GM18907 (cell line): Measurements from ENCODE around the gene CHML.

Source experiments
- ATAC-seq: cut with Tn5 transposase; IDR thresholded peaks from one replicate; pipeline ENCODE4 v1.9.1; 2021; ENCODE audit warnings: mild to moderate bottlenecking, moderate library complexity; ENCODE audit not compliant: unreplicated experiment

The CHML gene

GRCh38 chr1:241622669-241623068 is 17.5 kb downstream of the CHML start:
- ATAC-seq: no peak

GRCh38 chr1:241617426-241617825 is 22.7 kb downstream of the CHML start:
- ATAC-seq: no peak

GRCh38 chr1:241615043-241615974 is 24.9 kb downstream of the CHML start:
- ATAC-seq: no peak

- no peak for ATAC-seq
These were observed 25.6 kb downstream of the CHML start for GRCh38 chr1:241614572-241614971.

- ATAC-seq: no peak
These were observed 26.0 kb downstream of the CHML start for GRCh38 chr1:241614144-241614543.

GRCh38 chr1:241612533-241613477 is 27.4 kb downstream of the CHML start:
- no peak for ATAC-seq

GRCh38 chr1:241611736-241612135 is 28.4 kb downstream of the CHML start:
- ATAC-seq: no peak

- peak; percentile 94 for ATAC-seq
These were observed 29.1 kb downstream of the CHML start for GRCh38 chr1:241611063-241611462.

- no peak for ATAC-seq
These were observed 29.9 kb downstream of the CHML start for GRCh38 chr1:241610056-241610815.

- no peak for ATAC-seq
These were observed 31.7 kb downstream of the CHML start for GRCh38 chr1:241608379-241609033.

- ATAC-seq: no peak
These were observed 32.7 kb downstream of the CHML start for GRCh38 chr1:241607497-241607896.

GRCh38 chr1:241606544-241606943 is 33.6 kb downstream of the CHML start:
- no peak for ATAC-seq

- ATAC-seq: no peak
These were observed 34.9 kb downstream of the CHML start for GRCh38 chr1:241605146-241605805.

- no peak for ATAC-seq
These were observed 36.4 kb downstream of the CHML start for GRCh38 chr1:241603731-241604245.

- peak; percentile 89 for ATAC-seq
These were observed 39.7 kb downstream of the CHML start for GRCh38 chr1:241600496-241600901.

- ATAC-seq: peak; percentile 47
These were observed 41.9 kb downstream of the CHML start for GRCh38 chr1:241598249-241598648.

- ATAC-seq: no peak
These were observed 43.5 kb downstream of the CHML start for GRCh38 chr1:241596633-241597032.

- ATAC-seq: no peak
These were observed 47.0 kb downstream of the CHML start for GRCh38 chr1:241593186-241593585.

- ATAC-seq: peak; percentile 82
These were observed 47.8 kb downstream of the CHML start for GRCh38 chr1:241592273-241592958.
